Measurements from ENCODE around the gene RPTOR.

- TF ChIP-seq CTCF (IDR thresholded peaks at IDR 0.05; ENCODE audit: insufficient read depth, low read depth, low read length) (no peak), EZH2 (IDR thresholded peaks at IDR 0.05; ENCODE audit: insufficient read depth, low read length) (no peak)
These were observed 378.0 kb downstream of the RPTOR start for GRCh38 chr17:80922580-80923160.
